Activated gamma-delta T cell treated with Interleukin-2 at 50 U/mL for 16 hours (primary cell): ENCODE data around the gene BCR.
"Not testable (repeated sequence)": the region's sequence is repeated elsewhere in the genome, so short reads cannot be mapped to it uniquely, and the experiment has no call there.

Source experiments
- DNase-seq: peaks from one replicate; pipeline ENCODE4 v3.0.0-alpha.2; 2020

The BCR gene

DNA sequence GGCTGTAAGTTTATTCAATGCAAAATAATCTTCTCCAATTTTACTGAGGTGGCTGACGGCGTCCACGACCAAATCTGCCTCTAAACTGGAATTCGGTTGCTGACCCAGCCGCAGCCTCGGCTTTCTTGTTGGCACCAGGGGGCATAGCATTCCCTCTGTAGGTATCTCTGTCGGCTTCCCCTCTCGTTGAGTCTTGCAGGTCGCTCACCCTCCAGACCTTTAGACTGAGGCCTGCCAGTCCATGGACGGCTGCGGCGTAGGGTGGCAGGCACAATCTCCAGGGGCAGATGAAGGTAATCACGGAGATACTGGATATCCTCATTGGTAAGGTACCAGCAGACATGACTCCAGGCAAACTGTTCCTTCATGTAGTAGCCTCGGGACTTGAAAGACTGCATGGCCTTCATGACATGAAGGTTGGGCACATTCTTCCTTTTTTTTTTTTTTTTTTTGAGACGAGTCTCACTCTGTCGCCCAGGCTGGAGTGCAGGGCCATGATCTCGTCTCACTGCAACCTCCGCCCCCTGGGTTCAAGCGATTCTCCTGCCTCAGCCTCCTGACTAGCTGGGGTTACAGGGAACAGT lies 142.3 kb downstream of the BCR start:
- DNase-seq = not testable (repeated sequence)

DNA sequence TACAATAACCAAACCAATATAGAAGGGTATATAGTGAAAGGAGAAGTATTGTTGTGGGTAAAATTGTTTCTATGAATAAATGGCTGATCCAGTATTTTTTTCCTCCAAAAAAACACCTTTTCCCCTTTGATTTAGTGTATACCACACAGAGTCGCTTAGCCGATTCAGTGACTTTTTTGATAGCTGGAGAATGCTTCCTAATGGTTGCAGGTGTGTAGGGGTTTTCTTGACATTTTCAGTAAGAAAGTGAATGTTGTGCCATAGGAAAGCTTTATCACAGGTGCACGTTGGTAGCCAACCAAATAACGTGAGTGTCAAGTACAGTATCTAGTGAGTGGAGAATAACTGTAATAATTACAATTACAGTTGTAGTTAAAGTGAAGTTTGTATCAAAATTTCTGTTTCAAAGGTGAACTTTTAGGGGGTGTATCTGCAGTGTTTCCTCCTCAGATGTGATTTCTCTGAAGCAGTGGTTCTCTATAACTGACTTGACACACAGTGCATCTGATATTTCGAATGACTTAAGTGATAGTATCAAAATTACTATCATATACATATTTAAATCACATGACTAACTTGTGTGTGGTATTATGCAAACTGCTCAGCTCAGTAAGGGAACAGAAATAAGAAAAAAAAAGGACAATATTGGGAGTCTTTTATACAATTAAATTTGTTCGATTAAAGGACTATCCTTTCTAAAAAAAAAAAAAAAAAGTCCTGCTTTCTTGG lies 143.8 kb downstream of the BCR start:
- DNase-seq = not testable (repeated sequence)

DNA sequence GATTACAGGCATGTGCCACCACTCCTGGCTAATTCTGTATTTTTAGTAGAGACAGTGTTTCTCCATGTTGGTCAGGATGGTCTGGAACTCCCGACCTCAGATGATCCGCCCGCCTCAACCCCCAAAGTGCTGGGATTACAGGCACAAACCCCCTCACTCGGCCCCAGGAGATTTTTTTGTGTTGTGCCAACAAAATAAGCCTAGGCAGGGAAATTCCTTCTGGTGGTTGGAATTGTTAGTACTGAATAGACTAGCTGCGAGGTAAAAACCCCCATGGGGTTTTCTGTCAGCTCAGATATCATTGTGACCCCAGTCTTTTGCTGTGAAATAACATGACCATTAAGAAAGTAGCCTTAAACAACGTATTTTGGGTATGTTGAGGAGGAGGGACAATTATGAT lies 144.9 kb downstream of the BCR start:
- DNase-seq = no peak

DNA sequence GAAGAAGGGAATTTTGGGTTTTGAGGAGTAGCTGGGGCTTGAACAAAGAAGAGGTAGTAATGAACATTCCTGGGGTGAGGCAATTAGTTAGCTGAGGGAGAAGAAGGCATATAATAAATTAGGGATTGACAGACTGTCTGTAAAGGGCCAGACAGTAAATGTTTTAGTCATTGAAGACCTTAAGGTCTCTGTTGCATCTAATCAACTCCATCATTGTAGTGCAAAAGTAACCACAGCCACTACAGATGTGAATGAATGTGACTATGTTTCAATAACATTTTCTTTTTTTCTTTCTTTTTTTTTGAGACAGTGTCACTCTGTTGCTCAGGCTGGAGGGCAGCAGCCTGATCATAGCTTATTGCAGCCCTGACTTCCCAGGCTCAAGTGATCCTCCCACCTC lies 153.5 kb downstream of the BCR start:
- DNase-seq = not testable (repeated sequence)

DNA sequence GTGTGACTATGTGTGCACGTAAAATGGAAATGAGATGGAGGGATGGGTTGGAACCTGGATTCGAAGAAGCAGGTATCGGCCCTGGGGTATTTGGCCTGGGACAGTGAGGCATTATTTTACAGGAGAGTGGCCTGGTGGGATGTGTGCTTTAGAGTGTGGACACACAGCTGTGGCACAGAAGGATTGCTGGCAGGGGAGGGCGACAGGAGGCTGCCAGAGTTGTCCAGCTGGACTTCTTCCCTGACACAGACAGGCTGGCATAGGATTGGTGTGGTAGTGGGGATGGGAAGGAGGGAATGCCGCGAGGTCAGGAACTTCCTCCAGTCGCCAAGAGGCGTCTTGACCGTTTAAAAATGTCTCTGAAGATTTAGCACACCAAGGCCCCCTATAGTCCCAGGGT lies 157.4 kb downstream of the BCR start:
- not testable (repeated sequence) for DNase-seq

DNA sequence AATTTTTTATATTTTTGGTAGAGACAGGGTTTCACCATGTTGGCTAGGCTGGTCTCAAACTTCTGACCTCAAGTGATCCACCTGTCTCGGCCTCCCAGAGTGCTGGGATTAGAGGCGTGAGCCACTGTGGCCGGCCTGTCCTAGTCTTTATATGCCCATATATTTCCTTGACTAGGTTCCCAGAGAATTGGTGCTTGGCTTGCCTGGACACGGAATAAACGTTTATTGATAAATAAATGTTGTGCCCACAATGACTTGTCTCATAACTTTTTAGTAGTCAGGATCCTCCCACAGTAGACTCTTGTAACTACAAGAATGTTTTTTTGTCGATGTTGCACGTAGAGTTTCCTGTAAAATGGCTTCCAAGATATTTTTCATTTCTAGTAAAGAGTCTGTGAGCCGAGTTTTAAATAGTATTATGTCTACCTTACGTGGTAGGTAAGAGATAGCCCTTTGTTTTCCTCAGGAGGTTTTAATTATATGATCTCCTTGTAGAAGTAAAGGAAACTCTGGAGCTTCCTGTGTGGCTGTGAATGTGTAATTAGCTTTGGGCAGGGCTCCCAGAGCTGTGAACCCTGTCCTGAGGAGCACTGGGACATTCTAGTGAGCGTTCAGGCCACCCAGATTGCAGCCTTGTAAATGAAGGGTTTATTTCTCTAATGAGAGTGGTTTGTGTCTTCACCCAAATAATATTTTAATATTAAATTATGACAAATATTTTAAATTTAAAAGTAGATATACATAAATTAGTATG lies 161.8 kb downstream of the BCR start:
- DNase-seq = not testable (repeated sequence)

DNA sequence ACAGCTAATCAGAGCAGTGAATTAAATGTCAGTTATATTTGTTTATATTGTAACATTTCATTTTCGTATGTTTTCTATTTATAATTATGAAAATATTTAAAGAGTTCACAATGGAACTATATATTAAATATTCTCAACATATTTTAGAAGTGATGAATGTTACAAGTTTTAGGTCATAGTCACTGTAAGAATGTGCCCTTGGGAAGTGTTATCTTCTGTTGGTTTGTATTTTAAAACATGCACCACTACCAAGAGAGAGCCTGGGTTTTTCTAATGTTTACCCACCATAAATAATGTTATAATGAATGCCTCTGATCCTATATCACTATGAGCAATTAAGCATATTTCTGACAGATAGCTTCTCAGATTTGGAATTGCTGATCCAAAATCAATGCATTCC lies 171.0 kb downstream of the BCR start:
- no peak for DNase-seq

DNA sequence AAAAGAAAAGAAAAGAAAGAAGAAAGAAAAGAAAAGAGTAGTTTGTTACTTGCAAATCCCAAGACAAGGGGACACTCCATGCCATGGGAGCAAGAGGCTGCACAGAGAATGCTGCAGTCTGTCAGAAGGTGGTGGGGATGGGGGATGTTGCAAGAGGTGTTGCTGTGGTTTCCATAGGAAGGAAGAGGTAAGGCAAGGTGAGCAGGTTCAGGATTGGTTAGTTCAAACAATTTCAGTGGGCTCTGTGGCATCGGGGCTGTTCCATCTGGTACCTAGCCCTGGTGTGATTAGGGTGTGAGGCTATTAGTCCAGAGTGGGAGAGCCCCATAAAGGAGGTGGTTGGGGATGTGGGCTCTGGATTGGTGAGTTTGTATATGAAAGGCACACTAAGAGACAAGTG lies 172.7 kb downstream of the BCR start:
- no peak for DNase-seq

DNA sequence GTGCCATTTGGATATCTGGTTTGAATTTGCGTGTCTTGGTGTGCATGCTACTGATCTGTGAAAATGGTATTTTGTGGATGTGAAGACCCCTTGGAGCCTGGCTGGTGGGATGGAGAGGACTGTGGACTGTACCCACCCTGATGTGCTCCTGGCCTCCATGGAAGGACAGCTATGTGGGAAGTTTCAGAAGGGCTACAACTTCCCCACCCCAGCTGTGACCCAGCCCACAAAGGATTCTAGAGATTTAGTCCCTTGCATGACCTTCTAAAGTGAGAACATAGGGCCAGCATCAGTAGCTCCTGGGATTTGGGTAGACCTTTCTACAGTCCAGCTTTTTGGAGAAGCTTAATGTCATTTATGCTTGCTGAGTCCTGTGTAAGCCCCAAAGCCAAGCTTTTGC lies 173.4 kb downstream of the BCR start:
- no peak for DNase-seq

DNA sequence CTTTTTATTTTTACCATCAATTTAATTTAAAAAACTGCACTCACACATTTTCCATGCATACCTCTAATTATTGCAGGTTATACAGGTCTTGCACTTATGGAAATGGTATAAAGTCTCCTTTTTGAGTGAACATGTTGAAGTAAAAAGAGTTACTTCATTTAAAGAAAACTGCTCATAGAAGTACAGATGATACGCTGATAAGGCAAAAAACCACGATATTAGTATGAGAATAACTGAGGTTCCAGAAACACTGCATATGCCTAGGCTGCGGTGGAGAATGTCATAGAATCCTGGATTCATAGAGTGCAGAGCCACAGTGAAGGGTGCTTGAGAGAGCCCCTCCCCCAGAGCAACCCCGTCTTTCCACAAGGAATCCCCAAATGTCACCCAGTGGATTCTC lies 175.8 kb downstream of the BCR start:
- no peak for DNase-seq

DNA sequence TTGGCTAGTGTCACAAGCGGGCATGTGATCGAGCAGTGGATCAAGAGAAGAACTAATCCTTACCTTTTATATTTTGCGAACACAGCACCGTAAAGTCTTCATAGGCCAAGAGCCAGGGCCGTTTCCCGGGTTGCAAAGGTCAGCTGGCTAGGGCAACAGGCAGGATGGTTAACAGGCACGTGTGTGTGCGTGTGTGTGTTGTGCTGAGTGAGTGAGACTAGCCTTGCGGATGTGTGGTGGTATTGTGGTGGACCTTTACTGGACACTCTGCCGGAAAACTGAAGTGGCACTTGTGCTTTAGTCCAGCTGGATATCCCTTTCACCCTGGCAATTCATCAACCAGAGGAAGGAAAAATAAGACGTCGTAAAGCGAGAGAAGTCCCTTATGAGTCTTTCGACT lies 176.7 kb downstream of the BCR start:
- no peak for DNase-seq

DNA sequence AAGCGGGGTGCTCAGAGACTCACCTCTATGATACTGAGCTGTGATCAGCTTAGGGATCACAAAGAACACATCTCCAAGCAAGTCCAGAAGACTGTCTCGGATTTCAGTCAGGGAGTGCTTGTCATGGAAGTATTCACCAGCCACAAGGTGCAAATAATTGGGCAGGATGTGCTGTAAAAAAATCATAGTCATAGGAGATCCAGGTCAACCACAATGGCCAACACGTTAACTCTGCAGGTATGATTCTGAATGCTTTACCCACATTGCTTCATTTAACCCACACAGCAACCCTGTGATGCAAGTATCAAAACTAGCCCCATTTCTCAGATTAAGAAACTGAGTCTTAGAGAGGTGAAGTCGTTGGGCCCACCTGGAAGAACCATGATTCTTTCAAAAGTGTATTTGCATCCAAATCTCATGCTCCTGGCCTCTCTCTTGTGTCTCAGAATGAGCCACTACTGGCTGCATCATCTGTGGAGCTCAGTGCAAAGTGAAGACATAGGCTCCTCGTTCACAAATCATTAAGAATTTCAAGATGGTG lies 179.3 kb downstream of the BCR start:
- DNase-seq = no peak

DNA sequence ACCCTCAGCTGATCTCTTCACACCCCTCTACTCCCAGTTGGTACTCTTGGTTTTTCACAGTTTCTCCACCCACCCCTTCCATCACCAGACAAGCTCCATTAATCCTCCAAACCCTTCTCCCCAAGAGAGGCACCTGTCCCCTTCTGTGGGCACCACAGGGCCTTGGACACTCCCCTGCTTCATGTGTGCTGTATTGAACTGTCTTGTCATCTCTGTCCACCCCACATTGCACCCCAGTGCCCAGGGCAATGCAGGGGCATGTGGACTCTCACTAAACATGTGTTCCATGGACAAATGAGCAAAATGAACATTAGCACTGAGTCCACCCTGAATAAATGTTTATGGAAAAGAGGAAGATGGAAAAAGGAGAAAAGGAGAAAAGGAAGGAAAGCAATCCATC lies 181.4 kb downstream of the BCR start:
- DNase-seq = no peak

DNA sequence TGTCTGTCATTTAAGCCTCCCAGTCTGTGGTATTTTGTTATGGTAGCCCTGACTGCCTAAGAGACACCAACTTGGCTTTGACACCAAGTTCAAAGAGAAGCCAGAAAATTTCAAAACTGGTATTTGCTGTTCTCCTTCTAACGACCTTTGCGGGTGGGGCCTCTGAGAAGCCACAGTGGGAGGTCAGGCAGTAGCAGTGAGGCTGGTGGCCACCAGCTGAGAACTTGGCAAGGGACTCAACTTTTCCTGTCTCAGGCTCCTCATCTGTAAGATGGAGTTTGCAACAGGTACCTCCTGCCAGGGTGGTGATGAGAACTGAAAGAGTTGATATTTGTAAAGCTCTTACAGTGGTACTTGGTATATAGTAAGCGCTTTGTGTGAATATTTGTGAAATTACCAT lies 183.4 kb downstream of the BCR start:
- DNase-seq = no peak

DNA sequence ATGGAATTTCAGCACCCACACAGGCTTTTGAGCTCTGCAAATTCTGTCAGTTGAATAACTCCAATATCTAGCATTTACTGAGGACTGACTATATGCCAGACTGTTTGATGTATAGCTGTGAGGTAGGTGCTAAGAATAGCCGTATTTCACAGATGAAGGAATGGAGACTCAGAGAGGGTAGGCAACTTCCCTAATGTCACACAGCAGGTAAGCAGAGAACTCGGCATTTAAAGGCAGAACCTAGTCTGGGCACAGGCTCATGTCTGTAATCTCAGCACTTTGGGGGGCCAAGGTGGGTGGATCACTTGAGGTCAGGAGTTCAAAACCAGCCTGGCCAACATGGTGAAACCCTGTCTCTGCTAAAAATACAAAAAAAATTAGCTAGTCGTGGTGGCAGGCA lies 184.1 kb downstream of the BCR start:
- no peak for DNase-seq

DNA sequence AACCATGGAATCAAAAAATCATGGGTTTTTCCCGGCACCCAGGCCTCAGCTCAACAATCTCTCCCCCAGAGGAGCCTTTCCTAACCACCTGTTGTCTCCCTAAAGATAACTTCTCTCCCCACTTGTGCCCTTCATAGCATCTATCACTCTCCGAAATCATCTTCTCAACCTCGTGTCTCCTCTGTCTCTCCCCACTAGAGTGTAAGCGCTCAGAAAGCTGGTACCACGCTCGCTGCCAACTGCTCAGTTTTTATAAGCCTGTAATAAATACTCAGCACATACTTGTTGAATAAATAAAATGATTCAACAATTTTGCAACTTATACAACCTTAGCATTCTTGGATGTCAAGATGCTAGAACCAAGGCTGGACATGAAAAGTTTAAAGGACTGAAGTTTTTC lies 185.2 kb downstream of the BCR start:
- DNase-seq = no peak

DNA sequence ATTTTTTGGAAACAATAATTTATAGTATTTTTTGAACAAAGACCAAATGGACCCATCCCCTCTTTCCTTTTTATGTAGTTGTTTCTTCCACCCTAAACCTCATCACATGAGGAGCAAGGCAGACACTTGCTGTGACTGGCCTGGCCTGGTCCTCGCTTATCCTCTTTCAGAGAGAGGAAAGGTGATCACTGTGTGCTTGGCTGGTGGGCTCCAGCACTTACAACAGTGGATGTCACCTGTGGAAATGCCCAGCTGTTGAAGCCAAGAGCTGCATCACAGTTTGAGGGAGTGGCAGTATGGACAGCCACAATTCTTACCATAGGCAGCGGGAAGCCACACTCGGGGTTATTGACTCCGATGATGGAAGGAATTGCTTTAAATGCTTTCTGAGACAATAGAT lies 185.7 kb downstream of the BCR start:
- no peak for DNase-seq

DNA sequence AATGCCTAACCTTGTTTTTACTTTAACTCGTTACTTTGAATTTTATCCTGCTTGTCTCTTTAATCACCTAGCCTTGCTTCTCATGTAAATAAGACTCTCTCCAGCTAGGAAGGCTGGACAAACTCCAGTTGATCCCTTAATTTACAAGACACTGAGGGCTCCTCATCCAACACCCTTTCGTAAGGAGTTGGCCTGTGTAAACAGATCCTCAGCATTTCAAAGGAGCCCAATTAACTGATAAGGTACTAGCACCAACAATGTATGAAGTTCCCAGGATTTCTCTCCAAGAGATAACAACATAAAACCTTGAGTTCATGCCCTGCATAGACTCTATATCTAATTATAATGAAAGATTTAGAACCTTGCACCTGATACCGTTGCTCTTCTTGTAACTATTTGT lies 186.9 kb downstream of the BCR start:
- not testable (repeated sequence) for DNase-seq
